Suprapubic skin (tissue), 4 donors: Measurements from ENCODE around the gene ARPIN. TPM values are rescaled to one million over a fixed set of nuclear protein-coding genes. Genes with fewer than 3 reads are reported as not detected.

Experiments
- DNase-seq, 2 donors: peaks; one replicate each; pipeline ENCODE4 v3.0.0-alpha.2; 2019; ENCODE audit warnings: low spot score in 2 of 2
- H3K27ac ChIP-seq: fragments of 200-600 bp; sonication (generic); one replicate; pipeline ENCODE4 v1.5.1; 2019
- H3K27me3 ChIP-seq: fragments of 200-600 bp; sonication (generic); one replicate; pipeline ENCODE4 v1.5.1; 2019
- H3K36me3 ChIP-seq: fragments of 200-600 bp; sonication (generic); one replicate; pipeline ENCODE4 v1.5.1; 2019
- H3K4me1 ChIP-seq: fragments of 200-600 bp; sonication (generic); one replicate; pipeline ENCODE4 v1.5.1; 2019
- H3K4me3 ChIP-seq: fragments of 200-600 bp; sonication (generic); one replicate; pipeline ENCODE4 v1.5.1; 2019; ENCODE audit warnings: mild to moderate bottlenecking
- H3K9me3 ChIP-seq: fragments of 200-600 bp; sonication (generic); one replicate; pipeline ENCODE4 v1.5.1; 2019
- CTCF ChIP-seq, 2 donors: fragments of 200-600 bp in 1 of 2; fragments of 450-650 bp in 1 of 2; sonication (generic) in 1 of 2; IDR thresholded peaks; one replicate each; pipeline ENCODE4 v1.5.1; 2016 to 2019; ENCODE audit warnings: antibody characterized with exemption in 2 of 2, mild to moderate bottlenecking in 1 of 2, moderate library complexity in 1 of 2
- EP300 ChIP-seq: sonication (generic); formaldehyde crosslinking; IDR thresholded peaks from one replicate; pipeline ENCODE4 v1.6.1; 2017; ENCODE audit warnings: antibody characterized with exemption
- POLR2A ChIP-seq, 2 donors: fragments of 450-650 bp; IDR thresholded peaks; one replicate each; pipeline ENCODE4 v1.6.1; 2017; ENCODE audit warnings: antibody characterized with exemption in 2 of 2, mild to moderate bottlenecking in 2 of 2, moderate library complexity in 2 of 2
- POLR2AphosphoS5 ChIP-seq, 3 donors: sonication (generic); formaldehyde crosslinking; IDR thresholded peaks; one replicate each; pipeline ENCODE4 v1.6.1; 2017; ENCODE audit warnings: antibody characterized with exemption in 3 of 3
- WGBS: methylation state at CpG from one replicate; pipeline ENCODE4 v1.1.5; 2018; 5-methylcytosine and 5-hydroxymethylcytosine counted together
- total RNA-seq, 4 donors: library from RNA; depleted of rRNA; stranded (reverse); fragments of >200 nt; gene quantifications; one replicate each; pipeline ENCODE4 v1.1.0, GENCODE V29; 2016

Gene ARPIN
- total RNA-seq, 4 donors from 2014 or later = 12.0 to 24.8 (median 16.6) TPM

- DNase-seq = no peak
- TF ChIP-seq POLR2A (IDR thresholded peaks at IDR 0.05) (no peak), CTCF (IDR thresholded peaks at IDR 0.05) (no peak), POLR2AphosphoS5 (IDR thresholded peaks at IDR 0.05) (no peak), EP300 (no peak)
- Histone ChIP-seq H3K9me3 (no peaks in the 10 kb centered on the region), H3K4me1 (peaks cover 9% of the 10 kb centered on the region), H3K4me3 (no peak overlapping the region), H3K36me3 (peaks cover 44% of the 10 kb centered on the region), H3K27me3 (no peaks in the 10 kb centered on the region), H3K27ac (no peak overlapping the region)
- WGBS = 88% methylated on average over 16 of the region's 16 CpGs
These were observed 4.5 kb downstream of the ARPIN start for GRCh38 chr15:89908226-89908625.

GRCh38 chr15:89907289-89907688 lies 5.5 kb downstream of the ARPIN start:
- no peak overlapping the region for H3K27ac ChIP-seq
- no peak for DNase-seq
- WGBS = 92% methylated on average over 7 of the region's 7 CpGs
- H3K4me3 ChIP-seq = no peak overlapping the region
- no peaks in the 10 kb centered on the region for H3K27me3 ChIP-seq
- H3K36me3 ChIP-seq = peaks cover 53% of the 10 kb centered on the region
- TF ChIP-seq POLR2A (IDR thresholded peaks at IDR 0.05) = no peak
- no peak for TF ChIP-seq EP300
- peaks cover 5% of the 10 kb centered on the region for H3K4me1 ChIP-seq
- H3K9me3 ChIP-seq = no peaks in the 10 kb centered on the region

- no peak for DNase-seq
- no peak for TF ChIP-seq POLR2AphosphoS5 (IDR thresholded peaks at IDR 0.05)
- TF ChIP-seq CTCF (IDR thresholded peaks at IDR 0.05) = no peak
- TF ChIP-seq POLR2A (IDR thresholded peaks at IDR 0.05) = no peak
- no peak for TF ChIP-seq EP300
- Histone ChIP-seq H3K9me3 (no peaks in the 10 kb centered on the region), H3K27ac (no peak overlapping the region), H3K36me3 (peaks cover 66% of the 10 kb centered on the region), H3K27me3 (no peaks in the 10 kb centered on the region), H3K4me3 (no peak overlapping the region), H3K4me1 (no peaks in the 10 kb centered on the region)
- over 99% methylated on average over 5 of the region's 5 CpGs for WGBS
These were observed 6.8 kb downstream of the ARPIN start for GRCh38 chr15:89905846-89906378.

GRCh38 chr15:89904519-89904918 lies 8.2 kb downstream of the ARPIN start:
- no peak for DNase-seq
- no peaks in the 10 kb centered on the region for H3K4me1 ChIP-seq
- no peaks in the 10 kb centered on the region for H3K27me3 ChIP-seq
- no peak overlapping the region for H3K27ac ChIP-seq
- peaks cover 70% of the 10 kb centered on the region for H3K36me3 ChIP-seq
- TF ChIP-seq EP300 = no peak
- no peak for TF ChIP-seq CTCF (IDR thresholded peaks at IDR 0.05)
- no peak for TF ChIP-seq POLR2A (IDR thresholded peaks at IDR 0.05)
- TF ChIP-seq POLR2AphosphoS5 (IDR thresholded peaks at IDR 0.05) = no peak
- WGBS = 96% methylated on average over 5 of the region's 5 CpGs
- H3K9me3 ChIP-seq = no peaks in the 10 kb centered on the region
- no peak overlapping the region for H3K4me3 ChIP-seq

- Histone ChIP-seq H3K36me3 (peaks cover 63% of the 10 kb centered on the region), H3K4me1 (no peaks in the 10 kb centered on the region), H3K9me3 (no peaks in the 10 kb centered on the region), H3K27me3 (no peaks in the 10 kb centered on the region), H3K4me3 (no peak overlapping the region), H3K27ac (no peak overlapping the region)
- whole genome bisulfite sequencing = 92% methylated on average over 2 of the region's 11 CpGs
- TF ChIP-seq POLR2A (IDR thresholded peaks at IDR 0.05) = no peak
- TF ChIP-seq CTCF (IDR thresholded peaks at IDR 0.05) = no peak
- TF ChIP-seq EP300 = no peak
- no peak for TF ChIP-seq POLR2AphosphoS5 (IDR thresholded peaks at IDR 0.05)
- DNase-seq = no peak
These were observed 9.0 kb downstream of the ARPIN start for GRCh38 chr15:89903858-89904130.
